Measurements from ENCODE around the gene ATE1.
"Not testable (repeated sequence)": the region's sequence is repeated elsewhere in the genome, so short reads cannot be mapped to it uniquely, and the experiment has no call there.

The ATE1 gene

DNA sequence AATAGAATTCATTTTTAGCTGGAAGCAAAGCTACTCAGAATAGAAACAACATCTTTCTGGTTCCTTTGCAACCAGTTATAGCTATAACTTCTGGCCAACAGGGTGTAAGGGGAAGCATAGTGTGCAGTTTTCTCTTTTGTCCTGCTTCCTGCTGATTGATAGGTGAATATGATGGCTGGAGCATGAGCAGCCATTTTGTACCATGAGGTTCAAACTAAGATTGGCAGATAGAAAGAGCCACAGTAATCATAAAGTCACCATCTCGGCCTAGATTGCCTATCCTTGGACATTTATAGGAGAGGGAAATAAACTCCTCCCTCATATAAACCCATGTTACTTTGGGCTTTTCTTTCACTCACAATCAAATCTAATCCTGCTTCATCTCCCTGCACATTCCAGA lies 227.4 kb downstream of the ATE1 start:
- in situ Hi-C loops (cut with HindIII; ENCODE audit: low sequenced_read_pairs) = no loop called here

DNA sequence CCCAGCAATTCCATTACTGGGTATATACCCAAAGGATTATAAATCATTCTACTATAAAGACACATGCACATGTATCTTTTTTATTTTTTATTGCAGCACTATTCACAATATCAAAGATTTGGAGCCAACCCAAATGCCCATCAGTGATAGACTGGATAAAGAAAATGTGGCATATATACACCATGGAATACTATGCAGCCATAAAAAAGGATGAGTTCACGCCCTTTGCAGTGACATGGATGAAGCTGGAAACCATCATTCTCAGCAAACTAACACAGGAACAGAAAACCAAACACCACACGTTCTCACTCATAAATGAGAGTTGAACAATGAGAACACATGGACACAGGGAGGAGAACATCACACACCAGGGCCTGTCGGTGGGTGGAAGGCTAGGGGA lies 228.1 kb downstream of the ATE1 start:
- in situ Hi-C loops (cut with HindIII; ENCODE audit: low sequenced_read_pairs) = not testable (repeated sequence)

DNA sequence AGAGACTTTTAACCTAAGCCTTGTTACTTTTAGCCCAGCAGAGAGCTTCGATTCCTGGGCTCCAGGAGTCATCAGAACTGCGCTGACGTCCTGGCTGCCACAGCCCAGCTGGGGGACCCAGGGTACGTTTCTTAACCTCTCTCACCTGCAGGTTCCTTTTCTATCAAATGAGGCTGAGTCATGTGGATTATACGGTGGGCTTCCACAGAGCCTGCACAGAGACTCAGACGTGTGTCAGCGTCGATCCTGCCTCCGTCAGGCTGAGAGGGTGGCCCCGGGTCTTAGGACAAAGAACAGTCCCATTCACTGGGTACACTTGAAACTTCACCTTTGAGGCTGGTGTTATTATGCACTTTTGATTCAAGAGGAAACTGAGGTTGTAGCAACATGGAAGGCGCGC lies 228.9 kb downstream of the ATE1 start:
- in situ Hi-C loops (cut with HindIII; ENCODE audit: low sequenced_read_pairs) = no loop called here

DNA sequence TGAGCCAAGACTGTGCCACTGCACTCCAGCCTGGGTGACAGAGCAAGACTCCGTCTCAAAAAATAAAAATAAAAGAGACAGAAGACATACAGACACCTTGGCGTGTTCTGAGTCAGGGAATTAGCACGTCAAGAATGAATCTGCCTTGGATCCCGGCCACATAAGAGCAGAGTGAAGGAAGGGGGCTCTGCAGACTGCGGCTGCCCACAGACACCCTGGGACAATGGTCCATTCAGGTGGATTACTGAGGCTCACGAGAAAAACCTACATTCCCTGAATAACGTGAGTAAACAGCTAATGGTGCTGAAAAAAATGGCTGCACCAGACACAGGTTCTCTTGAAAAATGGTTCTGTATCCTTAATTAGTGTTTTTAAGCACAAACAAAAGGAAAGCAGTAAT lies 229.5 kb downstream of the ATE1 start:
- in situ Hi-C loops (cut with HindIII; ENCODE audit: low sequenced_read_pairs) = no loop called here

DNA sequence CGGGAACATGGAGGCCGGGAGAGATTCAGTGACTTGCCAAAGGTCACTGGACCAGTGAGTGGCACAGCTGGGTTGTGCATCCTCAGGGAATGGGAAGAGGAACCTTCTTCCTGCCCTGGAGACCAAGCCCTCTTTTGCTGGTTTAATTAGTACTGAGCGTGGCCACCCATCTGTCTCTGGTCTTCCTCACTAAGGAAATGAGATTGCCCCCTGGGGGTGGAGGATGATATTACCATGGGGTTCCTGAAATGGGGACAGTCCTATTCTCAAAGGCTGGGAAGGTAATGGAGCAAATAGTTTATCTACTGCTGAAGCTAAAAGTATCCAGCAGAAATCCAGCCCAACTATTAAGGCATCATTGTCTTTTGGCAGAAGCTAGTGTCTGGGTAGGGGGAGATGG lies 231.0 kb downstream of the ATE1 start:
- in situ Hi-C loops (cut with HindIII; ENCODE audit: low sequenced_read_pairs) = no loop called here

DNA sequence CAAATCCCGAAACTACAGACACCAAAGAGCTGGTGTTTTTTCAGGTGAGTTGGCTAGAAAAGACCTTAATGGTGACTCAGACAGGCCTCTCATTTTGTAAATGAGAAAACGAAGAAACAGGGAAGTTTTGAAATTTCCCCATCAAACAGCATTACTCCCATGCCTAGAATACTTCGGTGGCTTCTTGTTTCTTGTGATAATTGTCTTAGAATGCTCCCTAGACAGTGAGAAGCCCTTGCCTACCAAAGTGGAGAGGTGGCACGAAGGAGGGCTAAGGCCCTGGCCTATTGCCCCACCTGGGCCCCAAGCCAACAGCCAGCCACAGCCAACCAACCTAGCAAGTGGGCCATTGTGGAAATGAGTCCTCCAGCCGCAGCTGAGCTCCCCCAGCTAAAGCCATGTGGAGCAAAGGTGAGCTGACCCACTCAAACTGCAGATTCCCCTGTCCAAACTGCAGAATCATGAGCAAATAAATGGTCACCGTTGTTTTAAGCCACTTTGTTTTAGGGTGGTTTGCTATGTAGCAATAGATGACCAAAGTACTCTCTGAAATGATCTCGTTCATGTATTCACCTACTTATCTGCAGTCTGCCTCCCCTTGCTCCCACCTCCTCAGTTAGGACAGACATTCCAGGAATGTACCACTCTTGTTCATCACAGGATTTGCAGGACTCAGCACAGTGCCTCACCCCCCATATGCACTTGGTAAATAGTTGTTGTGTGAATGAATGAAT lies 231.9 kb downstream of the ATE1 start:
- in situ Hi-C loops (cut with HindIII; ENCODE audit: low sequenced_read_pairs) = no loop called here

GRCh38 chr10:121694966-121695643 lies 232.7 kb downstream of the ATE1 start:
- in situ Hi-C loops (cut with HindIII; ENCODE audit: low sequenced_read_pairs) = no loop called here

GRCh38 chr10:121694327-121694965 lies 233.4 kb downstream of the ATE1 start:
- in situ Hi-C loops (cut with HindIII; ENCODE audit: low sequenced_read_pairs) = no loop called here

GRCh38 chr10:121692626-121693025 lies 235.2 kb downstream of the ATE1 start:
- in situ Hi-C loops (cut with HindIII; ENCODE audit: low sequenced_read_pairs) = no loop called here

DNA sequence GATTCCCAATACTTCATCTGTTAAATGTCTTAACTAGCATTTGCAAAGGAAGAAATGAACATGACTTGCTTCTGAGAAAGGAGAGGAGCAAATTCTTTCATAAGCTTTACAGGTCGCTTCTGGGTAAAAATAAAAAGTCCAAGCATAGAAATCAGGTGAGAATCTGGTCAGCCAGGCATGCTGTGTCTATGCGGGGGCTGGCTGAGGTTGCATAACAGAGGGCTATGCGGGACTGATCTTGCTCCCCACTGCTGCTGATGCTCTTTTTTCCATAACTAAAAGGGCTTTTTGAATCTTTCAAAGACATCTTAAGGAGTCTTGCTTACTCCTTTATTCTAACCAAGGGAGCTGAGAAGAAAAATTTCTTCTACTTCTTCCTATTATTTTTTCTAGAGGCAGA lies 236.9 kb downstream of the ATE1 start:
- in situ Hi-C loops (cut with HindIII; ENCODE audit: low sequenced_read_pairs) = no loop called here
